AG04450 (cell line): Measurements from ENCODE around the gene AP1B1. TPM values are rescaled to one million over a fixed set of nuclear protein-coding genes. Genes with fewer than 3 reads are reported as not detected.
"Not testable (repeated sequence)": the region's sequence is repeated elsewhere in the genome, so short reads cannot be mapped to it uniquely, and the experiment has no call there.

ENCODE experiments used
- CTCF ChIA-PET: fragments of 300-600, 350-600 bp; formaldehyde crosslinking; extraction: SDS; loops from one replicate; lab custom pipeline; 2022; ENCODE audit warnings: antibody characterized with exemption, inconsistent platforms; lab: Charles Lee
- POLR2A ChIA-PET: fragments of 350-600 bp; formaldehyde crosslinking; extraction: SDS; loops from one replicate; lab custom pipeline; 2021; ENCODE audit warnings: antibody characterized with exemption, inconsistent platforms; lab: Yijun Ruan, JAX
- DNase-seq: peaks from one replicate; pipeline ENCODE4 v3.0.0-alpha.2; 2011; ENCODE audit warnings: low read depth, low spot score
- H3K27ac ChIP-seq: one replicate; pipeline ENCODE4 v1.5.1; 2012; ENCODE audit warnings: low read depth, low read length, control low read depth
- H3K27me3 ChIP-seq: one replicate; pipeline ENCODE4 v1.6.0; 2012; ENCODE audit warnings: low read length; ENCODE audit not compliant: control insufficient read depth, insufficient read depth
- H3K4me3 ChIP-seq: 2 replicates; pipeline ENCODE4 v1.5.1; 2011; ENCODE audit warnings: mild to moderate bottlenecking, low read depth, low read length, control low read depth
- H3K9me3 ChIP-seq: 2 replicates; pipeline ENCODE4 v1.5.1; 2012; ENCODE audit warnings: low read length; ENCODE audit not compliant: control insufficient read depth, insufficient read depth
- polyA plus RNA-seq: library from polyadenylated mRNA; depleted of rRNA; stranded (reverse); fragments of >200 nt; gene quantifications from 2 replicates; pipeline ENCODE4 v1.2.3, GENCODE V29; 2011
- TF ChIP-seq, protein P1 (sequence below): IDR thresholded peaks from 2 replicates; pipeline ENCODE4 v1.5.1; 2011; ENCODE audit warnings: low read depth, low read length, control low read depth, inconsistent platforms

Gene AP1B1
- polyA plus RNA-seq, 1 experiment: 54.1 TPM

DNA sequence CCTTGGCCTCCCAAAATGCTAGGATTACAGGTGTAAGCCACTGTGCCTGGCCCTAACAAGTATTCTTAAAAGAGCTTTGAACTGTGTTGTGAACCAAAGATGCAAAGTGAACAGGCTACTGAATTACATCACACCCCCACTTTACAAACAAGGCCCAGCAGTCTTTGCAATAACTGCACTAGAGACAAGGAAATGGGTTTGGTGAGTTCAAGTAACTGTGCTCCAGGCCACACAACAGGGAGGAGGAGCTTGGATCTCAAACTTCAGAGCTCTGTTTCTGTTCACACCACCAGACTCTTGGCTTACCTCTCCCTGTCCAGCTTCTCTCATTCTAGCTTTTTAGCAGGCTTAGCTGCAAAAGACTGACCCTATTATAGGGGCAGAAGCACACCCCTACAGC, 42.4 kb downstream of the AP1B1 start:
- Histone ChIP-seq H3K9me3 (no peaks in the 10 kb centered on the region), H3K27ac (no peak overlapping the region), H3K27me3 (no peaks in the 10 kb centered on the region), H3K4me3 (no peak overlapping the region)
- ChIA-PET CTCF (interaction anchor here (1.8 kb wide), 1 partner anchor 13 kb away, joined by 6 read pairs; no protein-coding TSS in a partner anchor), POLR2A (no interaction called here)
- no peak for DNase-seq
- TF ChIP-seq, protein P1, sequence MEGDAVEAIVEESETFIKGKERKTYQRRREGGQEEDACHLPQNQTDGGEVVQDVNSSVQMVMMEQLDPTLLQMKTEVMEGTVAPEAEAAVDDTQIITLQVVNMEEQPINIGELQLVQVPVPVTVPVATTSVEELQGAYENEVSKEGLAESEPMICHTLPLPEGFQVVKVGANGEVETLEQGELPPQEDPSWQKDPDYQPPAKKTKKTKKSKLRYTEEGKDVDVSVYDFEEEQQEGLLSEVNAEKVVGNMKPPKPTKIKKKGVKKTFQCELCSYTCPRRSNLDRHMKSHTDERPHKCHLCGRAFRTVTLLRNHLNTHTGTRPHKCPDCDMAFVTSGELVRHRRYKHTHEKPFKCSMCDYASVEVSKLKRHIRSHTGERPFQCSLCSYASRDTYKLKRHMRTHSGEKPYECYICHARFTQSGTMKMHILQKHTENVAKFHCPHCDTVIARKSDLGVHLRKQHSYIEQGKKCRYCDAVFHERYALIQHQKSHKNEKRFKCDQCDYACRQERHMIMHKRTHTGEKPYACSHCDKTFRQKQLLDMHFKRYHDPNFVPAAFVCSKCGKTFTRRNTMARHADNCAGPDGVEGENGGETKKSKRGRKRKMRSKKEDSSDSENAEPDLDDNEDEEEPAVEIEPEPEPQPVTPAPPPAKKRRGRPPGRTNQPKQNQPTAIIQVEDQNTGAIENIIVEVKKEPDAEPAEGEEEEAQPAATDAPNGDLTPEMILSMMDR: no peak

DNA sequence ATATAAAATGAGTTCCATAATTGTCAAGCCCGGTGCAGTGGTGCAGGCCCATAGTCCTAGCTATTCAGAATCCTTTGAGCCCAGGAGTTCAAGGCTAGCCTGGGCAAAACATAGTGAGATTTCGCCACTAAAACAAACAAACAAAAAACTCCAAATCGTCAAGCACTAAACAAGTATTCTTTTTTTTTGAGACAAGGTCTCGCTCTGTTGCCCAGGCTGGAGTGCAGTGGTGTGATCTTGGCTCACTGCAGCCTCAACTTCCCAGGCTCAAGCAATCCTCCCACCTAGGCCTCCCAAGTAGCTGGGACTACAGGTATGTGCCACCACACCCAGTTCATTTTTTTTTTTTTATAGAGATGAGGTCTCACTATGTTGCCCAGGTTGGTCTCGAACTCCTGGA, 43.5 kb downstream of the AP1B1 start:
- POLR2A ChIA-PET: interaction anchor here (0.7 kb wide), 1 partner anchor 17 kb away, joined by 6 read pairs; no protein-coding TSS in a partner anchor
- CTCF ChIA-PET, H3K9me3 ChIP-seq, DNase-seq, H3K27me3 ChIP-seq, H3K27ac ChIP-seq, H3K4me3 ChIP-seq: not testable (repeated sequence)

DNA sequence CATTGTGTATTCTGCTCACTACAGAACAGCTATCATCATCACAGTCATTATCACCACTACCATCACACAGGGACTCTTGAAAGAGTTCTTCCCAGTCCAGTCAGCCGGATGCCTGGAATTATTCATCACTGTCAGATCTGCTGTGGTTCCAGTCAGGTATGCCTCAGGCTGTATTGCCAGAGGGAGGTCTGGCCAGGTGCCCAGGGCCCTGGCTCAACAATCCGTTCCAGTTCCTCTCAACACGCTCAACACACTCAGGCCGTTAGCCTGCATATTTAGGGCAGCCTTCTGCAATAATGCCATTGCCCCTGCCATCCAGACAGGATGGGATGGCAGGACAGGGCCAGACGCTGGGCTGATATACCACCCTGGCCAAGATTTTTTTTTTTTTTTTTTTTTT, 44.2 kb downstream of the AP1B1 start:
- ChIA-PET POLR2A (interaction anchor here (0.7 kb wide), 1 partner anchor 18 kb away, joined by 6 read pairs; no protein-coding TSS in a partner anchor), CTCF (no interaction called here)
- H3K27ac ChIP-seq: no peak overlapping the region

DNA sequence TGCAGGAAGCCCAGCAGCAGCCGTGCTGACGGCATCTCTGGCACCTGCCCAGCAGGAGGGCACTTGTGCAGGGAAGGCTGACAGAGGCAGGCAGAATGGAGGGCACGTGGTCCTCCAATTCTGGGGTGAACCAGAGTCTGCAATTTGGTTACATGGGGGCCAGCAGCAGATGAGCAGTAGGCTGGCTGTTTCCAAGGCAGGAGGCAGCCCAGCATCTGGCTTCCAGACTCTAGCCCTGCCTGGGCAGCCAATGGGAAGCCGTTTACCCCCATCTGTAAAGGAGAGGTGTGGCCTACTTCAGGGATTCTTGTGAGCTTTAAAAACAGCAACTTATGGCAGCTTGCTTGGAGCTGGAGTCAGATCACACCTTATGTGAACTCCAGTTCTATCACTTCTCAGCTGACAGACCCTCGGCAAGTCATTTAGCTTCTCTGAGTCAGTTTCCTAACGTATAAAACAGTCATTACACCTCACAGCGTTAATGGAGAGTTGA, 45.0 kb downstream of the AP1B1 start:
- TF ChIP-seq, protein P1: no peak
- no peaks in the 10 kb centered on the region for H3K27me3 ChIP-seq
- ChIA-PET CTCF (no interaction called here), POLR2A (no interaction called here)
- no peak for DNase-seq
- no peak overlapping the region for H3K27ac ChIP-seq
- H3K4me3 ChIP-seq: no peak overlapping the region
- H3K9me3 ChIP-seq: no peaks in the 10 kb centered on the region

More for the DNA sequence above, 44.2 kb downstream of the AP1B1 start:
- H3K9me3 ChIP-seq: no peaks in the 10 kb centered on the region
- no peak overlapping the region for H3K4me3 ChIP-seq
- TF ChIP-seq, protein P1: no peak
- no peak for DNase-seq
- no peaks in the 10 kb centered on the region for H3K27me3 ChIP-seq

DNA sequence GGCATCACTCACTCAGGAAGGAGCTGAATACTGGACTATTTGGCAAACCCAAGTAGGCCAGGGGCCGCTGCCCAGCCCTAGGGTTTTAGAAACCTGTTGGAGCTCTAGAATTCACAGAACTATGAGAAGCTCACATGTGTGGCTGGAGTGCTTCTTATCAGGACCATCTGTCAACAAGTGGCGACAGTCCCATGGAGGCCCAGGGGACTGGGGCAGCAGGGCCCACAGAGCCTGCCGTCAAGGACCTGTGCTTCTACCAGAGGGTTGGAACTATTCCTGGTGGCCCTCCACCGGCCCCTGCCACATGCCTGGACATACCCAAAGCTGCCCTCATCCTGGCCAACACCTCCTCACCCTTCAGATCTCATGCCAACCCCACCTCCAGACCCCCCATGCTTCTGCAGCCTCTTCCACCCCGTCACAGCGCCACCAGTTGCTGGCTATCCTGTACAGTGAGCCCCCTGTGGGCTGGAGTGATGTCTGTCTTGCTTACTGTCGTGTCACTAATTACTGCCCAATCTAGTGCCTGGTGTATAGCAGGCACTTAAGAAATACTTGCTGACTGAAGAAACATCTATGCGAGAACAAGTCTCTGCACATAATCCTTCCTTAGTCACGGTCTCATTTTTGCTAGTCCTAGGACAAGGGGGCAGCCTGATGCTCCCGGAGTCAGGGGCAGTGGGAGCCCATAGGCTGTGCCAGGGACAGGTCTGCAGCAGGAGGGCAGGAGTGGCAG, 45.6 kb downstream of the AP1B1 start:
- ChIA-PET CTCF (no interaction called here), POLR2A (no interaction called here)
- no peak for DNase-seq
- Histone ChIP-seq H3K27ac (no peak overlapping the region), H3K27me3 (no peaks in the 10 kb centered on the region), H3K4me3 (no peak overlapping the region), H3K9me3 (no peaks in the 10 kb centered on the region)
- TF ChIP-seq, protein P1: no peak
